HT-29 (cell line): ENCODE data around the gene ETV7. TPM values are rescaled to one million over a fixed set of nuclear protein-coding genes. Genes with fewer than 3 reads are reported as not detected.
A peak's percentile ranks its signal among the peaks of the same experiment; 100 is the strongest.

Source experiments
- DNase-seq: peaks from one replicate; pipeline ENCODE4 v3.0.0-alpha.2; 2015; ENCODE audit warnings: low spot score
- total RNA-seq: library from RNA; depleted of rRNA; stranded (reverse); fragments of >200 nt; shearing (Covaris generic); gene quantifications from 2 replicates; pipeline ENCODE4 v1.2.3, GENCODE V29; 2014; rRNA removed

ETV7 gene
- total RNA-seq, 1 experiment from 2014 or later = 1.3 TPM

DNA sequence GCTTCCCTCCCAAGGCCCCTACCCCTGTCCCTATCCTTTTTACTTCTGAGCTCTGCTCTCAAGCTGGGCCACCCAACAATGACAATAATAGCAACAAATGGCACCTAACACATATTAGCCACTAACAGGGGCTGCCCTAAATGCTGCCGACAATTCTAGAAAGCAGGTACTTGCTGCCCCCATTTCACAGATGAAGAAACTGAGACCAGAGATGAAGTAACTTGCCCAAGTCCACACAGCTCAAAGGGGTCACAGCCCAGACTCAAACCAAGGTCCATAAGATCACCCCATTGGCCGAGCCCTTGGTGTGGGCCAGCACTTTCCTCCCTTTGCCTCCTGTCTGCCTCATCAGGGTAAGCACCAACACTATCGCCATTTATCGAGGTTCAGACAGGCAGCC, 62.8 kb downstream of the ETV7 start:
- no peak for DNase-seq

GRCh38 chr6:36324191-36324590, 63.3 kb downstream of the ETV7 start:
- no peak for DNase-seq

DNA sequence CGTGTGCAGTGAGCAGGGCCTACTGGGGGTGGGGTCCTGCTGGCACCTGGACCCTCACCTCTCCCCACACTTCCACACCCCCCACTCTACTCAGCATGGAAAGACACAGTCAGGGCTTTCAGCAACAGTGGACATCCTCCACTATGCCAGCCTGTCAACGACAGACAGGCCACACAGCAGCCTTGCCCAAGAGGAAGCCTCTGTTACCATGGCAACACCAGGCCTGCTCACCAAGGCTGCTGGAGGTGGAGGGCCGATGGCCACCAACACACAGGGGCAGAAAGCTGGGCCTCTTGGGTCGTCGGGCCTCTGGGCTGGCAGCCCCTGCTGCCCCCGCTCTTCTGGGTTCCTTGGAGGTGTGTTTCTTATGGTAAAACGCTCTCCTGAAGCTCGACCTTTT, 64.4 kb downstream of the ETV7 start:
- no peak for DNase-seq

GRCh38 chr6:36322591-36322990, 64.9 kb downstream of the ETV7 start:
- DNase-seq = no peak

GRCh38 chr6:36320475-36320874, 67.0 kb downstream of the ETV7 start:
- DNase-seq = peak; percentile 84

DNA sequence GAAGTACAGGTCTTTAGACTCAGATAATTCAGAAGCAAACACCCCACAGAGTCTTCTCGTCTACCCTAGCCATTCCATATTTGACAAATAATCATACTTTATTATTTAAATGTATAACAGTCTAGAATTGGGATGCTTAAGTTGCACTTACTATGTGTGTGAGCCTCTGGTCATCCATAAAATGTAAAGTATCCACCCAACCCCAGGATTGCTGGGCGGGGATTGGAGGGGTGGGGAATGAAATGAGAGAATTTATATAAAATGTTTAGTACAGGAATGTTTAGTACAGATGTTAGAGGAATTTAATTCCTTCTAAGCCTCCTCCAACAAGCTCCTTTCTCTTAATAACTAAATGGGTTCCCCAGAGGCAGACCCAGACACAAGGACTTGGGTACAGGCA, 67.6 kb downstream of the ETV7 start:
- peak; percentile 32 for DNase-seq

DNA sequence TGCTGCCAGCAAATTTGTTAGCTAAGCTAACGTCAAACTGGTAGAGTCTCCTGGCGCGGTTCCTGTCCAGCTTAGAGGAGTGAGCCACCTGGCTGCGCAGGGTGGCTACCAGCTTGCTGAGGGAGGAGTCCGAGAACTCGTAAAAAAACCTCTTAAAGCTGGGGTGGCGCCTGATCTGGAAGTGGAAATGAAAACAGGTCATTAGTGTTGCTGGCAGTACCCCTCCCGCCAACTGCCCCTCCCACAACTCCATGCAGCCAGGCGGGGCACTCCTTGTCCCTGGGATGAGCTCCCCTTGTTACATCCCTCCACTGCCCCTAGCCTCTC, 68.1 kb downstream of the ETV7 start:
- peak; percentile 96 for DNase-seq

DNA sequence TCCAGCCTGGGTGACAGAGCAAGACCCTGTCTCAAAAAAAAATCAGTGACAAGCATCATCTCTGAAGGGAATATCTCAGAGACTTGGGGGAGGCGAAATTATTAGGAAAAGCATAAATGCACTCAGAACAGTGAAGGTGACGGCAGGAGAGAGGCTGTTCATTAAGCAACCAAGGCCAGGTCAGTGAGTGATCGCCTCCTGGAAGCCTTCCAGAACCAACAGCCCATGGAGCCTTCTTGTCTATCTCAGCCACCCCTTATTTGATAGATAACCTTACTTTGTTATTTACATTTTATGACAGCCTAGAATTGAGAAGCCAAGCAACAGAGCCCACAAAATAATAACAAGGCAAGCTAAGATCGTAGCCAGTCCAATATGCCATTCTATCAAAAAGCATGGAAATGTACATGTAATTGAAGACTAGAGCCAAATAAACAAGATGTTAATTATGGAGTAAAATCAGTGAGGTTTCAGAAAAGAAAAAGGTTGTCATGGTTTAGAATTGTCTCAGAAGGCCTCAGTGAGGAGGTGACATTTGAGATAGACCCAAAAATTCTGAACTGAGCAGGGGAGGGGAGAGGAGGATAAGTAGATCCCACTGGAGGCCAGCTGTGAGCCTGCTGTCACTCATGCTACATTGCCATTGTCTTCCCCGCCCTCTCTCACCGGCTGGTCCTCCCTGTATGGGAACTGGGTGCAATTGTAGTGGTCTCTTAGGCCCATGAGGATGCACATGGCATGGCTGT, 68.6 kb downstream of the ETV7 start:
- DNase-seq = peak; percentile 49

DNA sequence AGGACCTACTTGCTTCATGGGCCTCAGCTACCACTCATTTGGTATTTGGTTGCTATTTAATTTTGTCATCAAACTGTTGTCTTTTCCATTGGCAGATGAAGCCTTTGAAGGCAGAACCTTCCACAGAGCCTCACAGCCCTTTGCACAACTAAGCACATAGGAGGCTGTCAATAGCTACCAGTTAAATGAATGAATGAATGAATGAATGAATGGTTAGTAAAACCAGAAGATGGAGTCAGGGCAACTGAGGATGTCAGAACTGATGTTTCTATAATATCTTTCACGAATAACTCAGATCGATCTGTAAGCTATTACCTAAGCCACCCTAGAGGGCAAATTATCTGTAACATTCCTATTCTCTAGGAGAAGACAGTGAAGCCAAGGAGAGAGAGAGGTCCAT, 69.8 kb downstream of the ETV7 start:
- DNase-seq = no peak

Other genes starting within 250 kb of the ETV7 start
- 26.2 and 32.6 TPM in 2 replicates for gene BRPF3, start 190.9 kb downstream of the ETV7 start, total RNA-seq
- gene PNPLA1, start 117.6 kb downstream of the ETV7 start, total RNA-seq = 0.23 and 0.38 TPM in 2 replicates
- 3.6 and 4.6 TPM in 2 replicates for gene BNIP5, start 50.8 kb downstream of the ETV7 start, total RNA-seq
- 0.25 TPM in 1 of 2 replicates, not detected in the other for gene PXT1, start 55.2 kb upstream of the ETV7 start, total RNA-seq
- gene KCTD20, start 55.3 kb upstream of the ETV7 start, total RNA-seq = 15.5 and 16.8 TPM in 2 replicates
- gene STK38, start 159.8 kb upstream of the ETV7 start, total RNA-seq = 6.5 and 8.1 TPM in 2 replicates
- gene SRSF3, start 206.7 kb upstream of the ETV7 start, total RNA-seq = 269 and 285 TPM in 2 replicates